ENCODE results near the gene PLXNA4. TPM values are rescaled to one million over a fixed set of nuclear protein-coding genes. Genes with fewer than 3 reads are reported as not detected.

The PLXNA4 gene
- total and polyA plus RNA-seq, 3 donors from 2014 or later: 3.4 to 5.5 (median 3.8) TPM

DNA sequence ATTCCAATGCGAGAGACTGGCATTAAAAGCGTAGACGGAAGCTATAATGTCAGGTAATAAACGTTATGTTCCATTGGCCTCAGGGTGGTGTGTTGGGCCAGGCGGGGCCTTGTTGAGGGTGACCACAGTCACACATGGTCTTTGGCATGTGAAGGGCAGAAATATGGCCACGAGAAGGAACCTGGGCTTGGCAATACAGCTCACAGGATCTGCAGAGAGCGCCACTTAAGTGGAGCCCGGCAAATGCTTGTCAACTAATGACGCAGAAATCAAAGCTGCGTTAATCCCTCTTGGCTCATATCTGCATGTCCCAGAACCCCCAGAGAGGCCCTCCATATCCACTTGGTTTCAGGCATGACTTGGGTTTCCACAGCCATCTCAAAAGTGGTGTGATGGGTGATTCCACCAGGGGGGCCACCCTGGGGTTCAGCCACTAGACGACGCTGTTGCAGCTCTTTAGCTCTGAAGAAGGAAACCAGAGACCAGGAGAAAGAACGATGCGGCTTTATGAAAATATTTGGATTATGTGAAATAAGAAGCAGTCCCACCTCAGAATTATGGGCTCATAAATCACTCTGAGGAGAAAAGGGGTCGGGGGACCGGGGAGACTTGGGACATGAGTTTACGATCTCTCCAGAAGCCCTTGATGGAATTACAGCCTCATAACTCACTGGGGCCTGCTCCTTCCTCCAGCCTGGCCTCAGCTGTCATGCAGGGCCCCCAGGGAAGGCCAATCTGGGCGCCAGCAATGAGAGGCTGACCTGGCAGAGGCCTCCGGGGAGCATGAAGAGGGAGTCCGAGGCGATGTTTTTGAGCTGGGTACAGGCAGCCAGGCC is 462.5 kb downstream of the PLXNA4 start:
- Histone ChIP-seq H3K27ac (no peak overlapping the region), H3K4me1 (no peaks in the 10 kb centered on the region), H3K9me3 (no peaks in the 10 kb centered on the region), H3K27me3 (no peaks in the 10 kb centered on the region), H3K36me3 (ENCODE audit: low read depth, missing control alignments) (no peaks in the 10 kb centered on the region), H3K4me3 (no peak overlapping the region)
- intact Hi-C loops (cut with DNase I; ENCODE audit: low total_unique reads): no loop called here
- WGBS, 2 donors: 85 to 86% methylated on average over 21 of the region's 21 CpGs
- no peak for DNase-seq
- no peak for TF ChIP-seq POLR2A (IDR thresholded peaks at IDR 0.05)
- TF ChIP-seq, protein P1, sequence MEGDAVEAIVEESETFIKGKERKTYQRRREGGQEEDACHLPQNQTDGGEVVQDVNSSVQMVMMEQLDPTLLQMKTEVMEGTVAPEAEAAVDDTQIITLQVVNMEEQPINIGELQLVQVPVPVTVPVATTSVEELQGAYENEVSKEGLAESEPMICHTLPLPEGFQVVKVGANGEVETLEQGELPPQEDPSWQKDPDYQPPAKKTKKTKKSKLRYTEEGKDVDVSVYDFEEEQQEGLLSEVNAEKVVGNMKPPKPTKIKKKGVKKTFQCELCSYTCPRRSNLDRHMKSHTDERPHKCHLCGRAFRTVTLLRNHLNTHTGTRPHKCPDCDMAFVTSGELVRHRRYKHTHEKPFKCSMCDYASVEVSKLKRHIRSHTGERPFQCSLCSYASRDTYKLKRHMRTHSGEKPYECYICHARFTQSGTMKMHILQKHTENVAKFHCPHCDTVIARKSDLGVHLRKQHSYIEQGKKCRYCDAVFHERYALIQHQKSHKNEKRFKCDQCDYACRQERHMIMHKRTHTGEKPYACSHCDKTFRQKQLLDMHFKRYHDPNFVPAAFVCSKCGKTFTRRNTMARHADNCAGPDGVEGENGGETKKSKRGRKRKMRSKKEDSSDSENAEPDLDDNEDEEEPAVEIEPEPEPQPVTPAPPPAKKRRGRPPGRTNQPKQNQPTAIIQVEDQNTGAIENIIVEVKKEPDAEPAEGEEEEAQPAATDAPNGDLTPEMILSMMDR (IDR thresholded peaks at IDR 0.05): no peak

DNA sequence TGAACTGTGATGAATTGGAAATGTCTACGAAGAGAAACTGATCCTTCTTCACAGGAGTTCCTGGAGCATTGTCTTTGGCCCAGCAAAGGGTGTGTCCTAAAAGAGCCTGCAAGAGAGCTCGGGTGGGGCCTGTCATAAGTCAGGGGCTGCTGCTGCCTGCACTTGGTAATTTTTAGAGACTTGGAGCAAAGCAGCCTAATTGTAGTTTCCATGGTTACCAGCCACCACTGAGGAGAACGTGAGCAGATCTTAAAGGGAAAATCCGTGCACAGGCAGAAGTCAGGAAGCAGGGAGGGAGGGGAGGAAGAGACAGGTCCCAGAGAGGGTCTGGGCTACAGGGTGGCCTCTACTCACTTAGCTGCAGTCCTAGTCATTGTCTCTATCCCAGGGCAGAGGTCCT is 463.6 kb downstream of the PLXNA4 start:
- Histone ChIP-seq H3K27ac (no peak overlapping the region), H3K27me3 (no peaks in the 10 kb centered on the region), H3K4me3 (no peak overlapping the region), H3K4me1 (no peaks in the 10 kb centered on the region), H3K36me3 (ENCODE audit: low read depth, missing control alignments) (no peaks in the 10 kb centered on the region), H3K9me3 (no peaks in the 10 kb centered on the region)
- 74 to 79% methylated on average over 4 of the region's 4 CpGs for WGBS, 2 donors
- DNase-seq: no peak
- TF ChIP-seq, protein P1 (IDR thresholded peaks at IDR 0.05): no peak
- TF ChIP-seq POLR2A (IDR thresholded peaks at IDR 0.05): no peak
- intact Hi-C loops (cut with DNase I; ENCODE audit: low total_unique reads): no loop called here

DNA sequence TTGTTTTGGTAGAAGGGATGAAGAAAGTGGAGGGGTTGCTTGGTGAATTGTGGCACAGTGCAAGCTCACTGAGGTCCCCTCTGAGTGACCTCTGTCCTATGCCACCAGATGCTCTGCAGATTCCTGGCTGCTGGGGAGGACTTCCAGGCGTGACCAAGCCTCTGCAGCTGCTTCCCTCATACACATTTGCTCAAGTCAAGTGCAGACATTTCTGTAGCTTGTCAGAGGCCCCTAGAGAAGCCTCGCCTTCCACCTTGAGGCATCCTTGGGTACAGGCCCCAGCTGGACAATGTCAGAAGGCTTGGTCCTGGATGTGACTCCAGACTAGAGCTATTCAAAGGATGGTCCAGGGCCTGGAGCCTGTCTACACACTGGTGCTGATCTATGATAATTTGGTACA is 464.2 kb downstream of the PLXNA4 start:
- no peak for TF ChIP-seq POLR2A (IDR thresholded peaks at IDR 0.05)
- TF ChIP-seq, protein P1 (IDR thresholded peaks at IDR 0.05): no peak
- Histone ChIP-seq H3K27ac (no peak overlapping the region), H3K9me3 (no peaks in the 10 kb centered on the region), H3K4me1 (no peaks in the 10 kb centered on the region), H3K4me3 (no peak overlapping the region), H3K36me3 (ENCODE audit: low read depth, missing control alignments) (no peaks in the 10 kb centered on the region), H3K27me3 (no peaks in the 10 kb centered on the region)
- intact Hi-C loops (cut with DNase I; ENCODE audit: low total_unique reads): no loop called here
- no peak for DNase-seq
- WGBS, 2 donors: 94 to 95% methylated on average over 2 of the region's 2 CpGs

DNA sequence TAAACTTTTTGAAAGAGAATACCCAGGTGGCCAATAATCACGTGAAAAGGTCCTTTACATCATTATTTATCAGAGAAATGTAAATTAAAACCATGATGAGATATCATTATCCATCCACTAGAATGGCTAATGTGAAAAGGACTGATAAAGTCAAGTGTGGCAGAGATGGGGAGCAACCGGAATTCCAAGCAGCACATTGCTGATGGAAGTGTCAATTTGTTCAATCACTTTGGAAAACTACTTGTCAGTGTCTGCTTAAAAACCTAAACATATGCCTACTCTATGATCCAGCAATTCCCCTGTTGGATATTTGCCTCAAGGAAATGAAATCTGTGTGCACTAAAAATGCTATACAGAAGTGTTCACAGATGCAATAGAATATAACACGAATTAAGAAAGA is 465.6 kb downstream of the PLXNA4 start:
- no peak for TF ChIP-seq POLR2A (IDR thresholded peaks at IDR 0.05)
- TF ChIP-seq, protein P1 (IDR thresholded peaks at IDR 0.05): no peak
- no peaks in the 10 kb centered on the region for H3K9me3 ChIP-seq
- no peaks in the 10 kb centered on the region for H3K4me1 ChIP-seq
- H3K36me3 ChIP-seq (ENCODE audit: low read depth, missing control alignments): no peaks in the 10 kb centered on the region
- no peaks in the 10 kb centered on the region for H3K27me3 ChIP-seq
- no peak for DNase-seq
- no peak overlapping the region for H3K4me3 ChIP-seq
- WGBS, 2 donors: 69 to 80% methylated on average over 3 of the region's 3 CpGs
- H3K27ac ChIP-seq: no peak overlapping the region
- intact Hi-C loops (cut with DNase I; ENCODE audit: low total_unique reads): no loop called here

DNA sequence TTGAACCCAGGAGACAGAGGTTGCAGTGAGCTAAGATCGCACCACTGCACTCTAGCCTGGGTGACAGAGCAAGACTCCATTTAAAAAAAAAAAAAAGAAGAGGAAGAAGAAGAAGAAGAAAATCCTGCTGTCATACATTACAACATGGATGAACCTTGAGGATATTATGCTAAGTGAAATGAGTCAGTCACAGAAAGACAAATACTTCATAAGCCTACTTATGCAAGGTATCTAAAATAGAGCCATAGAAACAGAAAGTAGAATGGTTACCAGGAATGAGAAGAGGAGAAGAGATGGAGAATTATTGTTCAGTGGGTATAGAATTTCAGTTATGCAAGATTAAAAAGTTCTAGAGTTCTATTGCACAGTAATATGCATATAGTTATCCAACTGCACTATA is 466.5 kb downstream of the PLXNA4 start:
- H3K27me3 ChIP-seq: no peaks in the 10 kb centered on the region
- no peak for DNase-seq
- H3K36me3 ChIP-seq (ENCODE audit: low read depth, missing control alignments): no peaks in the 10 kb centered on the region
- H3K9me3 ChIP-seq: no peaks in the 10 kb centered on the region
- intact Hi-C loops (cut with DNase I; ENCODE audit: low total_unique reads): no loop called here
- TF ChIP-seq POLR2A (IDR thresholded peaks at IDR 0.05): no peak
- TF ChIP-seq, protein P1 (IDR thresholded peaks at IDR 0.05): no peak
- H3K4me3 ChIP-seq: no peak overlapping the region
- H3K27ac ChIP-seq: no peak overlapping the region
- 91 to 93% methylated on average over 1 of the region's 1 CpG for WGBS, 2 donors
- no peaks in the 10 kb centered on the region for H3K4me1 ChIP-seq
